HG03432 (cell line): Measurements from ENCODE around the gene ST8SIA6.
"Not testable (repeated sequence)": the region's sequence is repeated elsewhere in the genome, so short reads cannot be mapped to it uniquely, and the experiment has no call there.

Source experiments
- ATAC-seq: cut with Tn5 transposase; IDR thresholded peaks from one replicate; pipeline ENCODE4 v1.9.1; 2021; ENCODE audit warnings: mild to moderate bottlenecking, moderate library complexity; ENCODE audit not compliant: unreplicated experiment

The ST8SIA6 gene

DNA sequence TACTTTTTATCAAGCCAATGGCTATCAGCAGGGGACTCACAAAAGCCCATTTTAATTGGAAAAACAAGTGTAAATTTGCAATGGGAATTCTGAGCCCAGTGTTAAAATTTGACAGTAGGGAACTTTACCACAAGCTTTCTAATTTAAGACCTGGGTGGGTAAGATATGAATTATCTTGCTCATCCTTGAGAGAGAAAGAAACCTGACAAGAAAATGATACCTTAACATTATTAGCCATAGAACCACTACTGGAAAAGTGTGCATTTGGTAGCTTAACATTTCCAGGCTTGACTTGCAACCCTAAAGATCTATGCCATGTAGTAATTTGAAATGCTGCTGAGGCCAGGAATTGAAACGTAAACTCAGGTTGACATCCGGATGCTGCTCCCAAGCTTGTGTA is 2.7 kb upstream of the ST8SIA6 start:
- ATAC-seq, result no peak

DNA sequence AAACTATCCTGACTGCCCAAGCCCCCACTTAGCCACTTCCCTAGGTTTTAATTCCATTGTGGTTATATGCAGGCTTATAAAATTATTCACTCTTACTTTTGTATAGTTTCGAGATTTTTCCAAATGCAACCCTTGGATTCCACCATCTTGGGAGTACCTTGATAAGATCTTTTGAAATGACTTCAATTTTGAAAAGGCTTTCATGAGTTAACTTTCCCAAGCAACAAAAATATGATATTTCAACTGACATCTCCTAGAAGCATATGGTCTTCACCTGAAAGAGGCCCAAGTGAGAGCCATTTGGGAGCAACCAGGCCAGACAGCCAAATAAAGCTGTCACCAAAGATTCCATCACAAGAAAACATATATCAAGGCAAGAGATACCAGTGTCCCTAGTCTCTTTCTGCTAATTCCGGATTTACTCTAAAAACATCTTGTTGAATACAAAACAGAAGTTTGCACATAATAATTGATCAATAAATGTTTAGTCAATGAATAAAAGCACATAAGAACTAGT is 1.7 kb upstream of the ST8SIA6 start:
- ATAC-seq, result no peak

DNA sequence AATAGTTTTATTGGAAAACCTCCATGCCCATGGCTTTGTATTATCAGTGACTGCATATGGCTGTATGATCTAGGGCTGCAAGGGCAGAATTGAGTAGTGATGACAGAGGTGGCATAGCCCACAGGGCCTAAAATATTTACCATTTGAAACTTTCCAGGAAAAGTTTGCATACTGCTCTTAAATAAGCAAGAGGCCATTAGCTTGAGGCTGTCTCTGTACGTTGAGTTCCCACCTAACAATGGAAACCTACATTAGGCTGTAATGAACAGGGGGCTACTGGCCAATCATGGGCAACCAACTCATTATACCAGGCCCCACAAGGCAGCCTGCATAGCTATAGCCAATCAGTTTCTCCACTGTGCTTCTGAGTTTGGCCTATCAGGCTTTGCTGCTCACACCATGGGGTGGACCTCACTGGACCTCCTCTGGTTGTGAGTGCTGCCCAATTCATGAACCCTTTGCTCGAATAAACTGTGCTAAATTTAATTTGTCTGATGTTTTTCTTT is 673 bp upstream of the ST8SIA6 start:
- no peak for ATAC-seq

DNA sequence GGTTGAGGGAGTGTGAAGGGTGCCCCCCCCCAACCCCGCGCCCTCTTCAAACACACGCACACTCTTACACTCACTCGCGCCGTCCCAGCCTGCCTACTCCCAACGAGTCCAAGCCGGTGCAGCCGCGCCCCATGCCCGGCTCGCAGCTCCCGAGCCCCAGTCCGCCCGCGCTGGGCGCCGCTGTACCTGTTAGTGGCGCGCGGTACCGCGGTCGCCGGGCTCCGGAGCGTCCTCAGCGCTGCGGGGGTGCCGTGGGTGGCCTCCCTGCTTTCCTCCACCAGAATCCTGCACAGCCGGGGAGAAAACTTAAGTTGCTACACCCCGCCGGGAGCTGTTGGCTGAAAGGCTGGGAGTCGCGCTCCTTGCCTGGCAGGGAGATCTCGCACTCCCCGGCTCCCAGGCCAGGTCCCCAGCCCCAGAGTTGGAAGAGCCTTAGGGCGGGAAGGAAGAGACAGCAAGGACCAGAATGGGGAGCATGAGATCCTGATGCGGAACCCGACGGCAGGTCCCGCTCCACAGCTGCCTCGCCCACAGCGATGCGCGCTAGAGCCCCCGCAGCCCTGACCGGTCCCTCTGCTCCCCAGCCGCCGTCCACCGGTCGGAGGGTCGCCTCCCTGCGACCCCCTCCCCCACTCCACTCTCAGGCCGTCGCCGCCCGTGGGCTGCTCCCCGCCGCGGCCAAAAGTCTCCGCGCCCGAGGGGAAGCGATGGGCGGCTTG is 863 bp downstream of the ST8SIA6 start:
- peak; percentile 34 for ATAC-seq

DNA sequence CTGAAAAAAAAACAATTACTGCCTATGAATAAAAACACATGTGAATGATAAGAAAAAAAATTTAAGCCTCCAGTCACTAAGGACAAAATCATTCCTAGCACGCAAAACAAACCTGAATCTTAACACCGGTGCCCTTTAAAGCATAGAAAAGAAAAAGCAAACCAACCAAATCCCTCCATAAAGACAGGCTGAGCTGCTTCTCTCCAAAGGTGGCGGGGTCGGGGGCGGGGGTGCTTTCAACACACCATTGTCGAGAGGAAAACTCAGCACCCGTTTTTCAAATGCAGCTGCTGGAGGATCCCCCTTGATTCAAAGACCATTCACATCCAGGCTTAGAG is 1.4 kb downstream of the ST8SIA6 start:
- ATAC-seq, result no peak

DNA sequence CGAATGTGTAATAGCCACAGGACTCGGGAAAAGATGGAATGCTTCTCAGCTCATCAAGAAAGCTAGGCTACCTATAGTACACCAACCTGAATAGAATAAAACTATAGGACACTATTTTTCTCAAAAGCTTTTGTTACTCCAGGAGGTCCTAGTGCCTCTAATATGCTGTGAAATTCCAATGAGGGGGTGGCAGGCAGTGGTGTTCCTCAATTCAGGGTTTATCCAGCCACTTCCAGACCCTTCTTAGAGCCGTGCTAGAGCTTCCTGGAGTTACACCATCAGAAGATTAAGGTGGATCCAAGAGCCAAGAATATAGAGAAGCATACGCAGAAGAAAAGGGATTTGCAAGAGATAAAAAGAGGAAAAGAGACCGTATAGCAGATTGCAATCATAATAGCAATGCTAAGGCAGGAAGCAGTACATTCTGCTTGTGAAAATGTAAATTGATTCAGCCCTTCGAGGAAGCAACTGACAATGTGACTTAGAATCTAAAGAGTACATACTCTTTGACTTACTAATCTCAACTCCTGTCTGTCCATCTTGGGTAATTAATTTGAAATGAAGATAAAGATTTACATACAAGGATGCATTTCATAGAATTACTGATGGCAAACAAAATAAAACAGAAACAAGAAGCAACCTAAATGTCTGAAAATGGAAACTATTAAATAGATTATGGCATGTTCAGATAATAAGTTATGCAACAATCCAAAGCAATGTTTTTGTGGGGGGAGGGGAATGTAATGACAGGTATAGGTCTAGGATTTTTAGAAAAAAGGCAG is 2.1 kb downstream of the ST8SIA6 start:
- ATAC-seq, result no peak

DNA sequence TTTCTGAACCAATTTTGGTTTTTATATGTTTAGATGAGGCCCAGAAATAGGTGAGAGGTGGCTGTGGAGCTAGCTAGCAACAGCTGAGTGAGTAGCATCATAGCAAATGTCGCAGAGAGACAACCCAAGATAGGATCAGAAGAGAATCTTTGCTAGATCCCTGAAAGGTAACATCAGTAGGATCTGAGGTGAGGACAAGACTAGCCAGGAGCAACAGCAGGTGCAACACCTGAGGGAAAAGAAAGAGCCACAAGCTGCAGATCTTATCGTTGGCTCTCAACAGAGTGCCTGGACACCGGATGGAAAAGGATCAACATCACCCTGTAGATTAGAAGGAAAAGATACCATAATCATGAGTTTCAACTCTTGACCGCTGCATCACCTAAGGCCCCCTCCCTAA is 4.4 kb downstream of the ST8SIA6 start:
- ATAC-seq, result no peak

DNA sequence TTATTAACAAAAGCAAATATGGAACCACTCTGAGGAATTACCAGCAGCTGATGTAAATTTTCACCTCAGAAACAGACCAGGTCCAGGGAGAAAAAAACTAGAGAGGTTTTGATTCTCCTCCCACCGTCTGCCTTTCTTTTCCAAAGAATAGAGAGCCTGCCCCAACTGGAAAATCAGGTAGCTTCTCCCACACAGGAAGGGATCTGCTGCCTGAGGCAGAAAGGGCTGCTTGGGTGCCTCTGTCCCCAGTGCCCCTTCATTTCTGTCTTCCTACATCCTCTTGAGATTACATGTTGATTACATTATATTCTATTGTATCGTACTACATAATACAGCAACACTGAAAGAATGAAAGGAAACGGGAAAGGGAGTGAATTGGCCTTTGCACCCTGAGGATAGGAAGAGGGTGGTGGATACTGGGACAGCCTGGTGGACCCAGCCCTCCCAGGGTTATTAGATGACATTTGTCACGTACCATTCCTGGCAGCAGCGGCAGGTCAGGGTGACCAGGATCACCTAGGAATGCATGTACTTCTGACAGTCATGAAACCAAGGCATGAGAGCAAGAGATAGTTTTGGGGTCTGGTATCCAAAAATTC is 8.9 kb downstream of the ST8SIA6 start:
- no peak for ATAC-seq

DNA sequence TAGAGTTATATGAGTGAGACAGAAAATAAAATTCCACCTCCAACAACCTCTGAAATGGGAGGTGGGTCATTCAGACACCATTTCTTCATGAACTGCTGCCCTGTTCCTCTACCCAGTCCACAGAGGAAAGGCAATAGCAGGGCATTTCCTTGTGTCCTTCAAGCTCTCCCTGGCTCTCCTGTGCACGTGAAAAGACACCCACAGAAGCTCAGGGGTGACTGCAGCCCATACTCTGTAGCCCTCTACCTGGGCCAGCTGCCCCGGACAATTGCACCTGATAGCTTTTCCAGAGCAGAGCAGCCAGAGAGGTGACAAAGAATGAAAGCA is 10.0 kb downstream of the ST8SIA6 start:
- ATAC-seq, result no peak

DNA sequence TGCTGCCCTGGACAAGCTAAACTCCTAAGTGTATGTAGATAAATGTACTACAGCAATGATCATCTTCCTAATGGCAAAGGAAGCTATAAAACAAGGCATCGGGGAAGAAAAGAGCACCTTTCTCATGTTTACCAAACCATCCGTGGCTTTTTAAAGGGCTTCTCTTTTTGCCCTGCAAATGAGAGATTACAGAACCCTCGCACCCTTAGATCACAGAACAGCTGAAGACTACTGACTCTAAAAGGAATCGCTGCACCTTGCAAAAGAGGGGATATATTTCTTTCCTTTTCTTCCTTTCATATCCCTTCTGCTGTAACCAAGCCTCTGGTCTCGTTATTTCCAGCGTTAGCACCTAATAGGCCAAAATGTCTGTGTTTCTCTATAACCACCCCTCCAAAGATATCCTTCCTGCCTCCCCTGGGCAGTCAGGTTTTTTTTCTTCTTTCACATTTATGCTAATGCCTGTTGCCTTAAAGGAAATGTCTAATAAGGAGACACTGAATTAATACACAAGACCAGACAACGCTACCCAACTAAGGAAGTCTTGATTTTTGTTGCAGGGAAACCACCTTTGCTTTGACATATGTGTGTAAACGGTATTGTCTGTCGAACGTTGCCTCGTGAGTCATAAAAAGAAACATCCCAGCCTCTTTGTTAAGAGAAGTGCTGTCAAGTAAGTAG is 10.5 kb downstream of the ST8SIA6 start:
- ATAC-seq, result peak; percentile 99

DNA sequence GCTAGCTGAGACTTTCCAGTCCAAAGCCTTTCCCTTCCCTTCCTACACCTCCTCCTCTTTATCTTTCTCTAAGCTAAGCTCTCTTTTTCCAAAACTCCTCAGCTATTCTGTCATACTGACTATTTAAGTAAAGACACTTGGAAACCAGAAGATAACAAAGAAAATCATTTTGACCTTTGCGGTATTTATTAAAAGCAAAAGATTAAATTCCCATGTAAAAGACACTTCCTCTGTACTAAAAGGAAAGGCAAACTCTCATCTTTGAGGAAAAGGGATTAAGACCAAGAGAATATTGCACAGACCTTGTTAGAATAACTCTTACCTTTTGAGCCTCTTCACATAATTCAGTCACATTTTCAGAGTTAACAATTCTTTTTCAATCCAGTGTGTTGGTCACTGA is 15.8 kb downstream of the ST8SIA6 start:
- no peak for ATAC-seq

DNA sequence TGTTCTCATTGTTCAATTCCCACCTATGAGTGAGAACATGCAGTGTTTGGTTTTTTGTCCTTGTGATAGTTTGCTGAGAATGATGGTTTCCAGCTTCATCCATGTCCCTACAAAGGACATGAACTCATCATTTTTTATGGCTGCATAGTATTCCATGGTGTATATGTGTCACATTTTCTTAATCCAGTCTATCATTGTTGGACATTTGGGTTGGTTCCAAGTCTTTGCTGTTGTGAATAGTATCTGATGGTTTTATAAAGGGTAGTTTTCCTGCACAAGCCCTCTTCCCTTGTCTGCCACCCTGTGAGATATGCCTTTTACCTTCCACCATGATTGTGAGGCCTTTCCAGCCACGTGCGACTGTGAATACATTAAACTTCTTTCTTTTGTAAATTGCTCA is 17.8 kb downstream of the ST8SIA6 start:
- not testable (repeated sequence) for ATAC-seq

DNA sequence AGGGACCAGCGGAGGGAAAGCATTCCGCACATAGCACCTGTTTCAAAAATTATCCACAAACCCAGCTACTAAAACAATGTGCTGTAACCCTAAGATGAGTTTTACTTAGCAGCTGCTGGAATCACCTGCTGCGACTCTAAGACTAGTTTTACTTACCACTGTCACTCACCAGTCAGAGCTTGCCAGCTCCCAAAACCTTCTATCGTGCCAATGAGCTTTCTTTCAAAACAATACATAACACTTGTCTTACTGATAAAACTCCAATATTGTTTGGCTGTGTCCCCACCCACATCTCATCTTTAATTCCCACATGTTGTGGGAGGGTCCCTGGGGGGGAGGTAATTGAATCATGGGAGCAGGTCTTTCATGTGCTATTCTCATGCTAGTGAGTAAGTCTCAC is 18.4 kb downstream of the ST8SIA6 start:
- no peak for ATAC-seq

DNA sequence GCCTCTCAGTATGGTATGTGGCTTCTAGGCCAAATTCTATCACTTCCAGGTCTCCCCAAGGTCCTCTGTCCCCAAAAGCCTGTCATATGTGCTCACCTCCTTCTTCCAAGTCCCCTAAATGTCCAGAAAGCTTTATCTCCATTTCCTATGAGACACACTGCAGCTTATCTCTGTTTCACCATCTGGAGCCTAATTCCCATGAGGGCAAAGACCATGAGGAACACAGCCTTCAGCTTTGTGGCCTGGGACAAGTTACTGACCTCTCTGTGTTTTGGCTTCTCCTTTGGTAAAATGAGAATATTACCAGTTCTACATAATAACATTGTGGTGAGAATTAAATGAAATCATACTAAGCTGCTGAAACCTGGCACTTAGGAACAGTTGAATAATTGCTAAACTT is 19.2 kb downstream of the ST8SIA6 start:
- no peak for ATAC-seq

DNA sequence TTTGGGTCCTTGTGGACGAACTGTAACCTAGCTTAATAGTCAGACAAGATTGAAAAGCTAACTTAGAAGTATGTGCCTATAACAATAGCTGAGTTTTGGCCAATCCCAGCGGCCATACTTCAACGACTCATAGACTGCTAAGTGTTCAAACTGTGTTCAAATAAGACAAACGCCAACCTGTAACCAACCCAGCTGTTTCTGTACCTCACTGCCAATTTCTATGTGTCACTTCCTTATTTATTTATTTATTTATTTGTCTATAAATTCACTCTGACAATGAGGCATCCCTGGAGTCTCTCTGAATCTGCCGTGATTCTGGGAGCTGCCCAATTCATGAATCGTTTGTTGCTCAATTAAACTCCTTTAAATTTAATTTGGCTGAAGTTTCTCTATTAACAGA is 21.7 kb downstream of the ST8SIA6 start:
- no peak for ATAC-seq

DNA sequence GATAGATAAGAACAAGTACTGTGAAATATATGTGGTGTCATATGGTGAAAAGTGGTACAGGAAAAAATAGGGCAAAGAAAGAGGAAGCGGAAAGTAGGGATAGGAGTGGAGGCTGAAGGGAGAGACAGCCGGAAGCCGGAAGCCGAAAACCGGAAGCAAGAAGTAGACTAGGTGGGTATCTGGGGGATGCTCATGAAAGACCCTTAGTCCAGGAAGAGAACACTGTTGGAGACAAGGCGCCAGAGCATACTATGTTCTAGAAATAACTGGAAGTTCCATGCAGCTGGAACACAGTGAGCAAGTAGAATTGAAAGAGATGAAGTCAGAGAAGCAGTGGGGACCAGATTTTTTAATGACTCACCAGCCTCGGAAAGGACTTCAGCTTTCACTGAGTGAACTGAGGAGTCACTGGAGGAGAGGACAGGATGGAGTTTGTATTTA is 22.5 kb downstream of the ST8SIA6 start:
- no peak for ATAC-seq

DNA sequence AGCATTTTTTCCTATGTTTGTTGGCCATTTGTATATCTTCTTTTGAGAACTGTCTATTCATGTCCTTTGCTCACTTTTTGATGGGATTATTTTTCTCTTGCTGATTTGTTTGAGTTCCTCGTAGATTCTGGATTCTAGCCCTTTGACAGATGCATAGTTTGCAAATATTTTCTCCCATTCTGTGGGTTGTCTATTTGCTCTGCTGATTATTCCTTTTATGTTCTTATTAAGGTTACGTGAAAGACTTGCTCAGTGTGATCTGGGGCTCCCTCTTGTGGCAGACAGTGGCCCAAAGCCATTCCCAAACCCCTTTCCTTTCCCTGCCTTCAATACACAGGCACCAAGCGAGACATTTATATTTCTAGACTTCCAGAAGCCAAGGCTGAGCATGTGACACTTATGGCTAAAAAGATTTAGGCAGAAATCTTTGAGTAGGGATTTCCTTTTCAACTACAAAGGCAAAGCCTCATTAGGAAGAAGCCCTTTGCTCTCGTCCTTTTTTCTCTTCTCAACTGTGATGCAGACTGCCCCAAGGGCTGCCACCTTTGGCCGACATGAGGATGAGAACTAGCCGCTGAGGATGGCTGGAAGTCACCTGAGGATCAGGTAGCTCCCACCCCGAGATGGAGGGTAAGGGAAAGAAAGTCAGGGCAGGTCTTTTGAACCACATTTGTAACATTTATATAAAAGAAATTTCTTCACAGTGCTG is 23.6 kb downstream of the ST8SIA6 start:
- ATAC-seq, result no peak

DNA sequence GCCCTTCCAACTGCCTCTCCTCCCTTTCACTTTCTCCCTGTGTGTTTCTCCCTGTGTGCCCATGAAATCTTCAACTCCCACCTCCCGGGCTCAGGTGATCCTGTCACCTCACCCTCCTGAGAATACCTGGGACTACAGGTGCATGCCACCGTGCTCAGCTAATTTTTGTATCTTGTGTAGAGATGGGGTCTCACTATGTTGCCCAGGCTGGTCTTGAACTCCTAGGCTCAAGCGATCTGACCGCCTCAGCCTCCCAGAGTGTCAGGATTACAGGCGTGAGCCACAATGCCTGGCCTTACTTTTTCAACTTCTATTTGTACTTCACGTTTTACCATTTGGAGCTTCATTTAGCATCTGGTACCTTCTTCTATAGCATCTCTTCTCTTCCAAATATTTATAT is 24.9 kb downstream of the ST8SIA6 start:
- no peak for ATAC-seq

DNA sequence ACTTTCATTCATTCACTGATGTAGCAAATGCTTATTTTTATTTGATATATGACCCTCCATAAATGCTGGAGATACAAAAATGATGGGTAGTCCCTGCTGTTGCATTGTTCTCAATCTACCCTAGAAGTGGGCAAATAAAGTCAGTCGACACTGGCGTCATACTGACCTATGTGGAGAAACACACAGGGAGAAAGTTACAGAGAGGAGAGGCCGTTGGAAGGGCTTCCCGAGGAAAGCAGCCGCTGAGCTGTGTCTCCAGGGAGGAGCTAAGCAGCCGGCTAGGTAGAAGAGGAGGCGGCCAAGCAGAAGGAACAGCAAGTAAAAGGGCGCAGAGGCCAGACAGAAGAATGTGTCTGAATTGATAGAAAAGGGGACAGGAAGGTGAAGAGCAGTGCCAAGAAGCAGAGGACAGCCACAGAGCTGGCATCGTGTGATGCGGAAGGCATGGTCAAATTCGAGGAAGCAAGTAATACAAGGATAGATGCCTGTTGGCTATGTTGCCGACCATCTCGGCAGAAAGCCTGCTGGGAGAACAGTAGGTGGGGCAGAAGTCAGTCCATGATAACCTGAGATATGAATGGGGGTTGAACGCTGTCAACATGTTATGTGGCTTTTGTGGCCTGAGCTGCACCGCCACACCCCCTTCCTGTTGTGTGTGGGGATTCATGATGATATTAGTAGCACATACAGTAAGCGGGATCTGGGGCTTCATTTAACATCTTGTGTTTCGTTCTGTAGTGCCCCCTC is 25.9 kb downstream of the ST8SIA6 start:
- ATAC-seq, result peak; percentile 81
